ENCODE measurements around the gene TAF11L2. TPM values are rescaled to one million over a fixed set of nuclear protein-coding genes. Genes with fewer than 3 reads are reported as not detected.
"Not testable (repeated sequence)": the region's sequence is repeated elsewhere in the genome, so short reads cannot be mapped to it uniquely, and the experiment has no call there.

The TAF11L2 gene
- total RNA-seq, 1 donor from 2014 or later: not detected

GRCh38 chr5:17511775-17512325, 13.8 kb downstream of the TAF11L2 start:
- TF ChIP-seq CTCF (IDR thresholded peaks at IDR 0.05; ENCODE audit: unreplicated experiment): no peak
- H3K4me1 Mint-ChIP-seq (ENCODE audit: unreplicated experiment): no peaks in the 10 kb centered on the region
- no peaks in the 10 kb centered on the region for H3K27me3 Mint-ChIP-seq (ENCODE audit: unreplicated experiment)
- H3K4me3 Mint-ChIP-seq (ENCODE audit: unreplicated experiment): no peak overlapping the region
- H3K27ac Mint-ChIP-seq (ENCODE audit: unreplicated experiment): no peak overlapping the region
- DNase-seq (ENCODE audit: low spot score): no peak
- no peaks in the 10 kb centered on the region for H3K36me3 Mint-ChIP-seq (ENCODE audit: low read depth, unreplicated experiment)
- H3K9me3 Mint-ChIP-seq (ENCODE audit: unreplicated experiment): no peaks in the 10 kb centered on the region

GRCh38 chr5:17517526-17517925, 19.5 kb downstream of the TAF11L2 start:
- H3K27ac Mint-ChIP-seq (ENCODE audit: unreplicated experiment); H3K27me3 Mint-ChIP-seq (ENCODE audit: unreplicated experiment); DNase-seq (ENCODE audit: low spot score); H3K4me1 Mint-ChIP-seq (ENCODE audit: unreplicated experiment); H3K36me3 Mint-ChIP-seq (ENCODE audit: low read depth, unreplicated experiment); H3K4me3 Mint-ChIP-seq (ENCODE audit: unreplicated experiment); H3K9me3 Mint-ChIP-seq (ENCODE audit: unreplicated experiment): not testable (repeated sequence)

- H3K4me1 Mint-ChIP-seq (ENCODE audit: unreplicated experiment); H3K4me3 Mint-ChIP-seq (ENCODE audit: unreplicated experiment); H3K27me3 Mint-ChIP-seq (ENCODE audit: unreplicated experiment); H3K36me3 Mint-ChIP-seq (ENCODE audit: low read depth, unreplicated experiment); H3K27ac Mint-ChIP-seq (ENCODE audit: unreplicated experiment); H3K9me3 Mint-ChIP-seq (ENCODE audit: unreplicated experiment); DNase-seq (ENCODE audit: low spot score): not testable (repeated sequence)
These were observed 20.0 kb downstream of the TAF11L2 start, which contains the start of gene TAF11L3 for GRCh38 chr5:17518067-17518466. Gene TAF11L3, plus strand, starts transcription at chr5:17518367.

- not testable (repeated sequence) for H3K9me3 Mint-ChIP-seq (ENCODE audit: unreplicated experiment); H3K36me3 Mint-ChIP-seq (ENCODE audit: low read depth, unreplicated experiment); H3K27ac Mint-ChIP-seq (ENCODE audit: unreplicated experiment); H3K4me3 Mint-ChIP-seq (ENCODE audit: unreplicated experiment); H3K4me1 Mint-ChIP-seq (ENCODE audit: unreplicated experiment); H3K27me3 Mint-ChIP-seq (ENCODE audit: unreplicated experiment); DNase-seq (ENCODE audit: low spot score)
These were observed 21.5 kb downstream of the TAF11L2 start for GRCh38 chr5:17519508-17519907.

GRCh38 chr5:17521501-17521900, 23.5 kb downstream of the TAF11L2 start, which contains the start of gene TAF11L4:
Gene TAF11L4, plus strand, starts transcription at chr5:17521801.
- not testable (repeated sequence) for H3K36me3 Mint-ChIP-seq (ENCODE audit: low read depth, unreplicated experiment); H3K9me3 Mint-ChIP-seq (ENCODE audit: unreplicated experiment); H3K27ac Mint-ChIP-seq (ENCODE audit: unreplicated experiment); H3K27me3 Mint-ChIP-seq (ENCODE audit: unreplicated experiment); DNase-seq (ENCODE audit: low spot score); H3K4me3 Mint-ChIP-seq (ENCODE audit: unreplicated experiment); H3K4me1 Mint-ChIP-seq (ENCODE audit: unreplicated experiment)

GRCh38 chr5:17524935-17525334, 26.9 kb downstream of the TAF11L2 start, which contains the start of gene TAF11L5:
Gene TAF11L5, plus strand, starts transcription at chr5:17525235.
- not testable (repeated sequence) for H3K27ac Mint-ChIP-seq (ENCODE audit: unreplicated experiment); H3K27me3 Mint-ChIP-seq (ENCODE audit: unreplicated experiment); H3K4me3 Mint-ChIP-seq (ENCODE audit: unreplicated experiment); H3K4me1 Mint-ChIP-seq (ENCODE audit: unreplicated experiment); H3K36me3 Mint-ChIP-seq (ENCODE audit: low read depth, unreplicated experiment); DNase-seq (ENCODE audit: low spot score); H3K9me3 Mint-ChIP-seq (ENCODE audit: unreplicated experiment)

GRCh38 chr5:17526504-17526903, 28.5 kb downstream of the TAF11L2 start:
- H3K27ac Mint-ChIP-seq (ENCODE audit: unreplicated experiment); H3K27me3 Mint-ChIP-seq (ENCODE audit: unreplicated experiment); H3K4me1 Mint-ChIP-seq (ENCODE audit: unreplicated experiment); H3K36me3 Mint-ChIP-seq (ENCODE audit: low read depth, unreplicated experiment); H3K9me3 Mint-ChIP-seq (ENCODE audit: unreplicated experiment); H3K4me3 Mint-ChIP-seq (ENCODE audit: unreplicated experiment): not testable (repeated sequence)
- DNase-seq (ENCODE audit: low spot score): peak; percentile 24

GRCh38 chr5:17528369-17528768, 30.3 kb downstream of the TAF11L2 start, which contains the start of gene TAF11L6:
Gene TAF11L6, plus strand, starts transcription at chr5:17528669.
- not testable (repeated sequence) for H3K36me3 Mint-ChIP-seq (ENCODE audit: low read depth, unreplicated experiment); H3K4me3 Mint-ChIP-seq (ENCODE audit: unreplicated experiment); DNase-seq (ENCODE audit: low spot score); H3K27ac Mint-ChIP-seq (ENCODE audit: unreplicated experiment); H3K27me3 Mint-ChIP-seq (ENCODE audit: unreplicated experiment); H3K9me3 Mint-ChIP-seq (ENCODE audit: unreplicated experiment); H3K4me1 Mint-ChIP-seq (ENCODE audit: unreplicated experiment)

Other genes with a start within 250 kb of the TAF11L2 start
- not detected for gene TAF11L3, start 20.1 kb downstream of the TAF11L2 start, total RNA-seq (ENCODE audit: unreplicated experiment)
- not detected for gene TAF11L4, start 23.6 kb downstream of the TAF11L2 start, total RNA-seq (ENCODE audit: unreplicated experiment)
- gene TAF11L5, start 27.0 kb downstream of the TAF11L2 start, total RNA-seq (ENCODE audit: unreplicated experiment): not detected
- not detected for gene TAF11L6, start 30.4 kb downstream of the TAF11L2 start, total RNA-seq (ENCODE audit: unreplicated experiment)
- gene TAF11L7, start 87.5 kb downstream of the TAF11L2 start, total RNA-seq (ENCODE audit: unreplicated experiment): not detected
- not detected for gene TAF11L8, start 92.7 kb downstream of the TAF11L2 start, total RNA-seq (ENCODE audit: unreplicated experiment)
- gene TAF11L9, start 96.2 kb downstream of the TAF11L2 start, total RNA-seq (ENCODE audit: unreplicated experiment): not detected
- not detected for gene TAF11L10, start 99.6 kb downstream of the TAF11L2 start, total RNA-seq (ENCODE audit: unreplicated experiment)
- gene TAF11L11, start 106.0 kb downstream of the TAF11L2 start, total RNA-seq (ENCODE audit: unreplicated experiment): not detected
- not detected for gene TAF11L12, start 112.2 kb downstream of the TAF11L2 start, total RNA-seq (ENCODE audit: unreplicated experiment)
- not detected for gene TAF11L13, start 133.9 kb downstream of the TAF11L2 start, total RNA-seq (ENCODE audit: unreplicated experiment)
- not detected for gene TAF11L14, start 136.2 kb downstream of the TAF11L2 start, total RNA-seq (ENCODE audit: unreplicated experiment)

Data from endothelial cell (in vitro differentiated cells).